HepG2 (cell line): ENCODE data around the gene TMEM95. TPM values are rescaled to one million over a fixed set of nuclear protein-coding genes. Genes with fewer than 3 reads are reported as not detected.
A peak's percentile ranks its signal among the peaks of the same experiment; 100 is the strongest.

Source experiments
- ATF7 ChIP-seq, 2 experiments: fragments of 450-650 bp in 1 of 2; sonication (generic) in 1 of 2; formaldehyde crosslinking in 1 of 2; IDR thresholded peaks; 2 replicates each; pipeline versions ENCODE4 v1.4.0 to v1.6.1; 2016 to 2020; ENCODE audit warnings: antibody characterized with exemption in 1 of 2, mild to moderate bottlenecking in 1 of 2, missing genetic modification reagents in 1 of 2
- DMAP1 ChIP-seq: IDR thresholded peaks from 2 replicates; pipeline ENCODE4 v1.6.1; 2016
- KLF6 ChIP-seq: IDR thresholded peaks from 2 replicates; pipeline ENCODE4 v1.8.0; 2016; ENCODE audit warnings: missing biosample characterization, missing genetic modification reagents
- NFAT5 ChIP-seq: sonication (generic); formaldehyde crosslinking; IDR thresholded peaks from 2 replicates; pipeline ENCODE4 v1.4.0; 2020; ENCODE audit warnings: missing genetic modification reagents
- SPEN ChIP-seq: sonication (generic); formaldehyde crosslinking; IDR thresholded peaks from 2 replicates; pipeline ENCODE4 v1.5.1; 2020; ENCODE audit warnings: low read depth, mild to moderate bottlenecking, missing genetic modification reagents
- TERF1 ChIP-seq: sonication (generic); formaldehyde crosslinking; IDR thresholded peaks from 2 replicates; pipeline ENCODE4 v1.8.0; 2022; ENCODE audit warnings: mild to moderate bottlenecking, missing genetic modification reagents, moderate library complexity
- TFDP1 ChIP-seq: IDR thresholded peaks from 2 replicates; pipeline ENCODE4 v1.6.1; 2016; ENCODE audit warnings: missing compliant biosample characterization, missing genetic modification reagents, borderline replicate concordance
- YEATS4 ChIP-seq: sonication (generic); formaldehyde crosslinking; IDR thresholded peaks from 2 replicates; pipeline ENCODE4 v1.4.0; 2020; ENCODE audit warnings: missing genetic modification reagents, borderline replicate concordance
- ZGPAT ChIP-seq: IDR thresholded peaks from 2 replicates; pipeline ENCODE4 v1.6.1; 2016; ENCODE audit warnings: mild to moderate bottlenecking
- ZNF281 ChIP-seq: sonication (generic); formaldehyde crosslinking; IDR thresholded peaks from 2 replicates; pipeline ENCODE4 v1.4.0; 2020; ENCODE audit warnings: missing genetic modification reagents, borderline replicate concordance
- ZNF431 ChIP-seq: sonication (generic); formaldehyde crosslinking; IDR thresholded peaks from 2 replicates; pipeline ENCODE4 v1.9.0; 2022; ENCODE audit warnings: missing genetic modification reagents, low read depth, mild to moderate bottlenecking, borderline replicate concordance
- polyA plus RNA-seq, 8 experiments: library from polyadenylated mRNA; depleted of rRNA in 3 of 8; stranded (reverse) in 7 of 8; unstranded in 1 of 8; fragments of >200 nt; fragmentation: Illumina TruSeq in 4 of 8; extraction: Trizol in 4 of 8; gene quantifications; 2 replicates each; pipeline versions ENCODE4 v1.2.1 to v1.2.3, GENCODE V29; 2011 to 2016; ENCODE audit warnings: low read depth in 4 of 8, missing spikeins in 1 of 8, mixed read lengths in 1 of 8; ENCODE audit not compliant: insufficient read depth in 1 of 8
- total RNA-seq, 5 experiments: library from RNA; depleted of rRNA; stranded (reverse); fragments of >200 nt; fragmentation: Illumina TruSeq; extraction: Trizol; gene quantifications; 2 replicates each; pipeline ENCODE4 v1.2.3, GENCODE V29; 2016; ENCODE audit warnings: low read depth in 1 of 5

TMEM95 gene
- total and polyA plus RNA-seq, 2 of the 13 experiments (the other 11 are each of a cell fraction or from before 2014, with no cell fraction given), result not detected

- TF ChIP-seq ZNF281 (CRISPR knock-in tag) (peak; percentile 92), ZGPAT (peak; percentile 36; the same call in 1 of the 2 replicates), YEATS4 (CRISPR knock-in tag) (peak; percentile 65; the same call in 1 of the 2 replicates), NFAT5 (CRISPR knock-in tag) (0 out of 2 replicates have a peak, but pooled peaks have one; percentile 38), SPEN (0 out of 2 replicates have a peak, but pooled peaks have one; percentile 8), KLF6 (0 out of 2 replicates have a peak, but pooled peaks have one; percentile 15), TERF1 (peak; percentile 88; the same call in 1 of the 2 replicates), TFDP1 (CRISPR knock-in tag) (peak; percentile 42; the same call in 1 of the 2 replicates), ZNF431 (CRISPR knock-in tag) (0 out of 2 replicates have a peak, but pooled peaks have one; percentile 43), DMAP1 (CRISPR knock-in tag) (peak; percentile 96), ATF7 (IDR thresholded peaks at IDR 0.05) (no peak), ATF7 (CRISPR knock-in tag; IDR thresholded peaks at IDR 0.05) (0 out of 2 replicates have a peak, but pooled peaks have one; percentile 23)
Observed at GRCh38 chr17:7307686-7308624, 47.0 kb upstream of the TMEM95 start (continued).
